Adrenal gland (tissue), 12 donors: ENCODE measurements around the gene ZNF436. TPM values are rescaled to one million over a fixed set of nuclear protein-coding genes. Genes with fewer than 3 reads are reported as not detected.
A peak's percentile ranks its signal among the peaks of the same experiment; 100 is the strongest.

Source experiments
- DNase-seq, 7 donors: peaks; one replicate each; pipeline ENCODE4 v3.0.0-alpha.2; 2019 to 2020
- H3K27ac ChIP-seq, 5 donors: fragments of 200-600 bp; sonication (generic) in 4 of 5; 1 replicate in 3 of 5; 2 replicates in 2 of 5; pipeline versions ENCODE4 v1.5.1 to v1.8.0; 2016 to 2020; ENCODE audit warnings: mild to moderate bottlenecking in 1 of 5
- H3K27me3 ChIP-seq: fragments of 200-600 bp; 2 replicates; pipeline ENCODE4 v1.8.0; 2021
- H3K36me3 ChIP-seq, 2 donors: fragments of 200-600 bp; replicated peaks in 1 of 2; 1 replicate in 1 of 2; 2 replicates in 1 of 2; pipeline versions ENCODE4 v1.5.1 to v1.8.0; 2018 to 2022
- H3K4me1 ChIP-seq, 2 donors: fragments of 200-600 bp; replicated peaks in 1 of 2; 1 replicate in 1 of 2; 2 replicates in 1 of 2; pipeline versions ENCODE4 v1.5.1 to v1.8.0; 2018 to 2021
- H3K4me3 ChIP-seq, 4 donors: fragments of 200-600 bp; sonication (generic) in 3 of 4; one replicate each; pipeline ENCODE4 v1.5.1; 2016 to 2018
- H3K9me3 ChIP-seq, 3 donors: fragments of 200-600 bp; sonication (generic) in 1 of 3; replicated peaks in 1 of 3; 1 replicate in 2 of 3; 2 replicates in 1 of 3; pipeline versions ENCODE4 v1.5.1 to v1.8.0; 2016 to 2021
- CTCF ChIP-seq, 6 experiments: fragments of 450-650 bp in 4 of 6; fragments of 200-600 bp in 2 of 6; sonication (generic) in 1 of 6; IDR thresholded peaks; 1 replicate in 5 of 6; 2 replicates in 1 of 6; pipeline versions ENCODE4 v1.5.1 to v1.8.0; 2016 to 2021; ENCODE audit warnings: antibody characterized with exemption in 6 of 6, mild to moderate bottlenecking in 2 of 6, moderate library complexity in 1 of 6
- POLR2A ChIP-seq, 2 donors: fragments of 450-650 bp; IDR thresholded peaks; one replicate each; pipeline ENCODE4 v1.6.1; 2017; ENCODE audit warnings: antibody characterized with exemption in 2 of 2, mild to moderate bottlenecking in 2 of 2, moderate library complexity in 1 of 2
- WGBS, 4 donors: extraction: QIAGEN DNeasy Blood & Tissue Kit in 2 of 4; methylation state at CpG; one replicate each; pipeline versions ENCODE4 v1.1.5 to v1.1.7; 2013 to 2017; 5-methylcytosine and 5-hydroxymethylcytosine counted together
- intact Hi-C, 2 donors: fragments of 100-400 bp; cut with DNase I; formaldehyde crosslinking; loops; one replicate each; pipeline versions ENCODE4 v1.14.1 to v1.15.0; 2022 to 2023
- polyA plus RNA-seq, 3 donors: library from polyadenylated mRNA; stranded (reverse); fragments of 200-250 nt in 2 of 3; fragments of 350-450 nt in 1 of 3; fragmentation: Illumina TruSeq in 1 of 3; extraction: RNeasy Lipid Tissue Mini Kit (QIAGEN cat#74804) in 1 of 3; gene quantifications; one replicate each; pipeline ENCODE4 v1.2.3, GENCODE V29; 2013 to 2014
- total RNA-seq, 9 donors: library from RNA; depleted of rRNA in 4 of 9; stranded (reverse); fragments of >200 nt in 4 of 9; fragments of 120-200 nt in 1 of 9; fragmentation: NEBNext Ultra II Directional in 1 of 9; extraction: Animal tissue kit (Norgen Biotek cat#: 25700) in 1 of 9; gene quantifications; one replicate each; pipeline versions ENCODE4 v1.1.0 to v1.2.4, GENCODE V29; 2013 to 2023
- donor health status: healthy with polysubstance abuse.
- donor health status: Bipolar disorder and iron deficiency.
- donor health status: DM: yes; HTN: yes; CAD: no.
- donor health status: DM: no; HTN: no; CAD: no.
- donor health status: DM: no; HTN: no; CAD: no.
- donor health status: DM: yes; HTN: yes; CAD: no.

The ZNF436 gene
- total and polyA plus RNA-seq, 12 donors, result 7.8 to 43.7 (median 20.2) TPM

GRCh38 chr1:23371987-23372880 is 2.6 kb upstream of the ZNF436 start:
- intact Hi-C loops, result no loop called here
- TF ChIP-seq CTCF (IDR thresholded peaks at IDR 0.05) (no peak), POLR2A (IDR thresholded peaks at IDR 0.05) (no peak)
- H3K4me3 ChIP-seq, result no peak overlapping the region
- H3K36me3 ChIP-seq, result peaks cover 0 to under 1% of the 10 kb centered on the region in 2 donors
- WGBS, 4 donors, result 69 to 77% (median 72%) methylated on average over 13 of the region's 13 CpGs
- H3K27ac ChIP-seq, result peak overlapping the region in 2 of 5 donors; percentile 35 to 97
- H3K27me3 ChIP-seq, result no peaks in the 10 kb centered on the region
- no peaks in the 10 kb centered on the region for H3K9me3 ChIP-seq
- no peak for DNase-seq
- peaks cover 36 to 40% of the 10 kb centered on the region in 2 donors for H3K4me1 ChIP-seq

GRCh38 chr1:23370709-23371584 is 1.3 kb upstream of the ZNF436 start:
- 31 to 37% (median 32%) methylated on average over 13 of the region's 13 CpGs for WGBS, 4 donors
- H3K36me3 ChIP-seq, result peaks cover 0 to 14% of the 10 kb centered on the region in 2 donors
- peak in 2 of 7 donors; percentile 32 to 70 for DNase-seq
- no peaks in the 10 kb centered on the region for H3K27me3 ChIP-seq
- intact Hi-C loops, result no loop called here
- H3K27ac ChIP-seq, result peak overlapping the region; percentile 86 to 98 (median 93)
- H3K9me3 ChIP-seq, result no peaks in the 10 kb centered on the region
- peak overlapping the region in 1 of 4 donors; percentile 84 for H3K4me3 ChIP-seq
- peaks cover 29 to 46% of the 10 kb centered on the region in 2 donors for H3K4me1 ChIP-seq
- TF ChIP-seq POLR2A (IDR thresholded peaks at IDR 0.05), result no peak
- peak in 1 of 6 experiments; percentile 8 for TF ChIP-seq CTCF (IDR thresholded peaks at IDR 0.05)

GRCh38 chr1:23370330-23370708 is 683 bp upstream of the ZNF436 start:
- intact Hi-C loops, result no loop called here
- DNase-seq, result no peak
- 20 to 43% (median 32%) methylated on average over 5 of the region's 5 CpGs for WGBS, 4 donors

More at GRCh38 chr1:23370330-23370708, 683 bp upstream of the ZNF436 start:
- Histone ChIP-seq H3K27me3 (no peaks in the 10 kb centered on the region), H3K9me3 (no peaks in the 10 kb centered on the region), H3K27ac (peak overlapping the region; percentile 86 to 98 (median 93)), H3K4me3 (peak overlapping the region in 1 of 4 donors; percentile 84), H3K4me1 (peaks cover 29 to 46% of the 10 kb centered on the region in 2 donors), H3K36me3 (peaks cover 0 to 20% of the 10 kb centered on the region in 2 donors)
- TF ChIP-seq POLR2A (IDR thresholded peaks at IDR 0.05), result no peak
- no peak for TF ChIP-seq CTCF (IDR thresholded peaks at IDR 0.05)
